ENCODE results near the gene MPP3.

DNA sequence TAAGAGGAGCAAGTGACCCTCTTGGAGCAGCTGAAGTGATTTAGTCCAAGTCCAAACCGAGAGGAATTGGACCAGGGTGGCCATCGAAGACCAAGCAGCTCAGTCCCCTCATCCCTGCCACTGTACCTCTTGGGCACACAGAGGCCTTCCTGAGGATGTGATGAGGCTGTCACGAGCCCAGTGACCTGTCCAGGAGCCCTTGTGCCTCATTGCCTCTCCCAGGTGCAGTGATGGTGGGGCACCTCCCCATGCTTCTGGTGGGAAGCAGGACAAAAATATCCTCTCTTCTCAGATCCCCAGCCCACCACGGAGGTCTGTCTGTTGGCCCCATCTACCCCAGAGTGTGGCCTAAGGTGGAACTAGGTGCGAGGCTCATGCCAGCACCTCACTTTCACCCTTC lies 11.3 kb upstream of the MPP3 start:
- TF ChIP-seq, protein P1, sequence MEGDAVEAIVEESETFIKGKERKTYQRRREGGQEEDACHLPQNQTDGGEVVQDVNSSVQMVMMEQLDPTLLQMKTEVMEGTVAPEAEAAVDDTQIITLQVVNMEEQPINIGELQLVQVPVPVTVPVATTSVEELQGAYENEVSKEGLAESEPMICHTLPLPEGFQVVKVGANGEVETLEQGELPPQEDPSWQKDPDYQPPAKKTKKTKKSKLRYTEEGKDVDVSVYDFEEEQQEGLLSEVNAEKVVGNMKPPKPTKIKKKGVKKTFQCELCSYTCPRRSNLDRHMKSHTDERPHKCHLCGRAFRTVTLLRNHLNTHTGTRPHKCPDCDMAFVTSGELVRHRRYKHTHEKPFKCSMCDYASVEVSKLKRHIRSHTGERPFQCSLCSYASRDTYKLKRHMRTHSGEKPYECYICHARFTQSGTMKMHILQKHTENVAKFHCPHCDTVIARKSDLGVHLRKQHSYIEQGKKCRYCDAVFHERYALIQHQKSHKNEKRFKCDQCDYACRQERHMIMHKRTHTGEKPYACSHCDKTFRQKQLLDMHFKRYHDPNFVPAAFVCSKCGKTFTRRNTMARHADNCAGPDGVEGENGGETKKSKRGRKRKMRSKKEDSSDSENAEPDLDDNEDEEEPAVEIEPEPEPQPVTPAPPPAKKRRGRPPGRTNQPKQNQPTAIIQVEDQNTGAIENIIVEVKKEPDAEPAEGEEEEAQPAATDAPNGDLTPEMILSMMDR (IDR thresholded peaks at IDR 0.05; ENCODE audit: borderline replicate concordance, extremely low read depth, low read length, poor library complexity, severe bottlenecking) = no peak
- no peak for TF ChIP-seq EZH2 (IDR thresholded peaks at IDR 0.05; ENCODE audit: borderline replicate concordance, low read depth, low read length, severe bottlenecking)
